Measurements from ENCODE around the gene ZMYND8.
A peak's percentile ranks its signal among the peaks of the same experiment; 100 is the strongest.
"Not testable (repeated sequence)": the region's sequence is repeated elsewhere in the genome, so short reads cannot be mapped to it uniquely, and the experiment has no call there.

ZMYND8 gene

DNA sequence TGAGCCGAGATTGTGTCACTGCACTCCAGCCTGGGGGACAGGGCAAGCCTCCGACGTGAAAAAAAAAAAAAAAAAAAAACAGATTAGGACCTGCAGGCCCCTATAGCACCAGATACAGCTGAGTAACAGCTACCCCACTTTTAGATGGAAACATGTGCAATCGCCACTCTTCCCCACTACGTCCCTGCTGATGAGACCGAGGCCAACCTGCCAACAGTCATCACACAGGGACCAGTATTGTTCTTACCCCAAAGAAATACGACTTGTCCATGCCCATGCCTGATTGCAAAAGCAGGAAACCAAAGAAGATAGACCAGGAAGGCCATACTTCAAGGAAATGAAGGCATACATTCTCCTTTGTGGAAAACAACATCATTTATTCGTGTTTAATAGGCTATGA is 45.8 kb downstream of the ZMYND8 start:
- no peak for DNase-seq (ENCODE audit: low read depth in 2 of 2)

DNA sequence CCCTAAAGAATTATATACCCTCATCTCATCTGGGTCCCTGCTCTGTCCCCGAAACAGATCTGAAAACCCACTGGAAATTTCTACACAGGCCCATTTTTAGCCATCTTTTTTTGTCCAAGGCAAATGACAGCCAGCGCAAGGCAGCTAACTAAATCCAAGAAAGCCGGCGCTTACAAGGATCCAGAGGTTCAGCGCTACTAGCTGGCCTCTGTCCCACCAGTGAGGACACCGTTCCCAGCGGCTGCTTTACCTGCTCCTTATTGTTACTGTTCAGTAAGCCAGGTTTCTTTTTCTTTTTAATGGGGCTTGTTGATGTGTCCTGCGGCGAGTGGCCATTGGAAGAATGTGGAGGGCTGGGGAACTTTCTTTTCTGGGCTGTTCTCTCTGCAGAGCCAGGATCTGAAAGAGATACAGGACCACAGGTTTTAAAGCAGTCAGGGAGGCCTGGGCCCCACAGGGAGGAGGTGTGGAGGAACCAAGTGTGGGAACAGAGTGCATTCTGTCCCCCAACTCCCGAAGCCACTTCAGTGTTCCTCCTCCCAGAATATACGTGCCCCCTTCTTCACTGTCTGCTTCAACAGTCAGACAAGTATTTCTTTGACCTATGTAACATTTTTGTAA is 46.6 kb downstream of the ZMYND8 start:
- no peak for DNase-seq (ENCODE audit: low read depth in 2 of 2)

DNA sequence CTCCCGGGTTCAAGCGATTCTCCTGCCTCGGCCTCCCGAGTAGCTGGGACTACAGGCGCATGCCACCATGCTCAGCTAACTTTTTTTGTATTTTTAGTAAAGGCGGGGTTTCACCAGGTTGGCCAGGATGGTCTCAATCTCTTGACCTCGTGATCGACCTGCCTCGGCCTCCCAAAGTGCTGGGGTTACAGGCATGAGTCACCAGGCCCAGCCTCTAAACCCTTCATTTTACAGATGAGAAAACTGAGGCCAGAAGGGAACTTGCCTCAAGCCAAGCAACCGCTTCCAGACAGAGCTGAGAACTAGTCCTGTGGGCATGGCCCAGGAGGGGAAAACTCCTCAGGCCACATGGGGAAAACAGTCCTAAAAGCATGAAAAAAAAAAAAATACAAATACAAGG is 47.1 kb downstream of the ZMYND8 start:
- no peak for DNase-seq (ENCODE audit: low read depth in 2 of 2)

DNA sequence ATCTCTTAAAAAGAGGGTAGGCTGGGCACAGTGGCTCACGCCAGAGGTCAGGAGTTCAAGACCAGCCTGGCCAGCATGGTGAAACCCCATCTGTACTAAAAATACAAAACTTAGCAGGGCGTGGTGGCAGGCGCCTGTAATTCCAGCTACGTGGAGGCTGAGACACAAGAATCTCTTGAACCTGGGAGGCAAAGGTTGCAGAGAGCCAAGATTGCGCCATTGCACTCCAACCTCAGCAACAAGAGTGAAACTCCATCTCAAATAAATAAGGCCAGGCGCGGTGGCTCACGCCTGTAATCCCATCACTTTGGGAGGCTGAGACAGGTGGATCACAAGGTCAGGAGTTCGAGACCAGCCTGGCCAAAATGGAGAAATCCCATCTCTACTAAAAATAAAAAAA is 48.9 kb downstream of the ZMYND8 start:
- not testable (repeated sequence) for DNase-seq (ENCODE audit: low read depth in 2 of 2)

DNA sequence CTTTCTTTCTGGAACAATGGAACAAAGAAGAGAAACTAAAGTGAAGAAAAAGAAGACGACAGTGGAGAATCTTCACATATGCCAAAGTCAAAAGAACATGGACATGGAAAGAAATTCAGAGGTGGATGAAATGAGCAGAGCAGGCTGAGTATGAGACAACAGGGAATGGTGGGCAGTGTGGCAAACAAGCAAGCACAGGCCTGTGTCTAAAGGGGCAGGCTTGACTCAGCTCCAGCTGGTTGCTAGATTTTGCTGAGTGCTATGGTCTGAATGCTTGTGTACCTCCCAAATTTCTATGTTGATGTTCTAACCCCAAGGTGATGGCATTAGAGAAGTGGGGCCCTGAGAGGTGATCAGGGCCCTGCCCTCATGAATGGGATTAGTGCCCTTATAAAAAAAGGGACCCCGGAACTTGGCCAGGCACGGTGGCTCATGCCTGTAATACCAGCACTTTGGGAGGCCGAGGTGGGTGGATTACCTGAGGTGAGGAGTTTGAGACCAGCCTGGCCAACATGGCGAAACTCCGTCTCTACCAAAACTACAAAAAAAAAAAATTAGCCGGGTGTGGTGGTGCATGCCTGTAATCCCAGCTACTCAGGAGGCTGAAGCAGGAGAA is 49.6 kb downstream of the ZMYND8 start:
- no peak for DNase-seq (ENCODE audit: low read depth in 2 of 2)

DNA sequence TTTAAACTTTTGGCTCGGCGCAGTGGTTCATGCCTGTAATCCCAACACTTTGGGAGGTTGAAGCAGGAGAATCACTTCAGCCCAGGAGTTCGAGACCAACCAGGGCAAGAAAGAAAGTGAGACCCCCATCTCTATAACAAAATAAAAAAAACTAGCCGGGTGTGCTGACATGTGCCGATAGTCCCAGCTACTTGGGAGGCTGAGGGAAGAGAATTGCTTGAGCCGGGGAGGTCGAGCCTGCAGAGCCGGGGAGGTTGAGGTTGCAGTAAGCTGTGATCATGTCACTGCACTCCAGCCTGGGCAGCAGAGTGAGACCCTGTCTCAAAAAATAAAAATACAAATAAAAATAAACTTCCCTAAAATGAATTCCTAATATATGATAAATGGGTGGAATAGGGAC is 50.4 kb downstream of the ZMYND8 start:
- no peak for DNase-seq (ENCODE audit: low read depth in 2 of 2)

DNA sequence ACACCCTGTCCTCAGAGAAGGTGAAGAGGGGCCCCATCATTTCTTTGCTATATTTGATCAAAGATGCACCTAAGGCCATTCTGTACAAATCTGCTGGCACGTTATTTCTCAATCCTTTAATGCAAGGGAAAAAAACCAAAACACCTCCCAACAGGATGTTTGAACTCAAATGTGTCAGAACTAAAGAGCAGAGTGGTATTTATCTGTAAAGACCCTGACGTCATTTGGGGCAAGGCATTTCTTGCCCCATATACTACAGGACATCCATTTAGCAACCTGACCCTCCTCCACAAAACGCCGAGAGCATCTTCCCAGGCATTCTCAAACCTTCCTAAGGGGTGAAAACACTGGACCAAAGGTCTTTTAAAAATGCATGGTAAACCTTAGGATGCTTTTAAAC is 50.8 kb downstream of the ZMYND8 start:
- DNase-seq (ENCODE audit: low read depth in 2 of 2) = no peak

DNA sequence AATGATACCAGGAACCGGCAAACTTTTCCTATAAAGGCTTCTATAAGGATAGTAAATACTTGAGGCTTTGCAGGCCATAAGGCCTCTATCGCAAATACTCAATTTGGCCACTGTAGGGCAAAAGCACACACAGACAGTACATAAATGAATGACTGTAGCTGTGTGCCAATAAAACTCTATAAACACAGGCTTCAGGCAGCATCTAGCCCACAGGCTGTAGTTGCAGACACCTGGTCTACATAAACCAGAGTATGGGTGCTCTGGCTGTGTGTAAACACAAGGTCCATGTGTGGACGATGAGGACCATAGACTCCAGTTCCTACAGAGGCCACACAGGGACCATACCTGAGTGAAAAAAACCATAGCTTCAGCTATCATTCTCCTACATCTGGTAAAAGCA is 52.2 kb downstream of the ZMYND8 start:
- no peak for DNase-seq (ENCODE audit: low read depth in 2 of 2)

DNA sequence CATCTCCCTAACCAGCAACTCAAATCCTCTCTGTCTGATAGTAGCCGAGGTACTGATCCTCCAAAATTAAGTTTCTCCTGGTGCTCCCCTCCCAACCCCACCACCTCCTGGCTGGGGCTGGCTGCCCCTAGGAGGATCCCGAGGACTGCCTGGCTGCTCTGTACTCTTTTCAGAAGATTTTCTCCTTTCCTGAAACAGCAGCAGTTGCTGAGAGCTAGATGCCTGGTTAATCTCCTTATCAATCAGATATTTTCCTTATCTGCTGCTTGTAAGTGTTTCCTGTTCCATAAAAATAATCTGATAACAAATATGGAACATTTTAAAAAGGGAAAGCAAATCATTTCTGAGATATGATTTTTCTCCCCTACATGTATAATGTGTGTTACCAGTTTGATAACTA is 52.8 kb downstream of the ZMYND8 start:
- DNase-seq (ENCODE audit: low read depth in 2 of 2) = no peak

DNA sequence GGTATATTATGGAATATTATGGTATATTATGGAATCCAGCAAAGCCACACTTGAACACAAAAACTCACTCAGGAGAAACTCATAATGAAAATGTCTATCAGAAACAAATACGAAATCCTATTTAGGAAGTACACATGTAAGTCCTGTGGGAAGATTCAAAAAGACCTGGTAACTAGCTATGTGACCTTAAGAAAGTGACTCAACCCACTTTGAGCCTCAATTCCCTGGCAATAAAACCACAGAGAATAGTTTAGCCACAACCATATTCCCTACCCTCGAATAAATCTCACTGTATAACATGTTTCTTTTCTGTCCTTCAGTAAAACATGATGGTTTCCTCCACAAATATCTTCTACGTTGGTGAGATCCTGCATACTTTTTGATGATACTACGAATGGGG is 56.4 kb downstream of the ZMYND8 start:
- DNase-seq (ENCODE audit: low read depth in 2 of 2) = peak in 1 of 2 experiments; percentile 21

DNA sequence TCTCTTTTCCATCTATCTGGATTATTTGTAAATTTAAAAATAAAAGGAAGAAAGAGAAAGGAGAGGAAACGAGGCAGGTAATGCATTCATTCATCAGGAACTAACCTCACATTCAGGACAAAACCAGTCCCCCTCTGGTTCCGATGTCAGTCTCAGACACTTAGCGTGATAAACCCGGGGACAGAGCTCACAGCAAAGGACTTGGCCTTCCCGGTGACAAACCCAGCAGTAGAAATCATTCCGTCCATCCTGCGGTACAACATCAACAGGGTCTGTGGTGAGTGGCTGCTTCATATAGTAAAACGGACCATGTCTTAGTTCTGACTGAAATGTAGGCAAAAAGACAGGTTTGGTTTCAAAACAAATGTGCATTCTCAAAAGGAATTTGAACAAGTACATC is 57.9 kb downstream of the ZMYND8 start:
- DNase-seq (ENCODE audit: low read depth in 2 of 2) = no peak

DNA sequence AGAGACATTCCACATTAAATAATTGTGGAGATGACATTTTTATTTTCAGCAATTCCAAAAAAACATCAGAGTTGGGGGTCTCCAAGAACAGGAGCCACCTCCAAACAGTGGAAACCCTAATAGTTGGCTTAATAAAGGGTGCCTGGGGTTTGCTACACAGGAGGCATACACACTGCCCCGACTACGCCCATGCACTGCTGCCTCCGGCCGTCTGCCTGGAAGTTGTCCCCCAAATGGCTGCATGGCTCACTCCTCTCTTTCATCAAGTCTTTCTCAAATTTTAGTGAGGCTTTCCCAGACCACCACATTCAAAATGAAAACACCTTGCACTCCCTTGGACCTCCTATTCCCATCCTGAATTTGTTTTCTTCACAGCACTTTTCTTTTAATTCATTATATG is 58.8 kb downstream of the ZMYND8 start:
- no peak for DNase-seq (ENCODE audit: low read depth in 2 of 2)

DNA sequence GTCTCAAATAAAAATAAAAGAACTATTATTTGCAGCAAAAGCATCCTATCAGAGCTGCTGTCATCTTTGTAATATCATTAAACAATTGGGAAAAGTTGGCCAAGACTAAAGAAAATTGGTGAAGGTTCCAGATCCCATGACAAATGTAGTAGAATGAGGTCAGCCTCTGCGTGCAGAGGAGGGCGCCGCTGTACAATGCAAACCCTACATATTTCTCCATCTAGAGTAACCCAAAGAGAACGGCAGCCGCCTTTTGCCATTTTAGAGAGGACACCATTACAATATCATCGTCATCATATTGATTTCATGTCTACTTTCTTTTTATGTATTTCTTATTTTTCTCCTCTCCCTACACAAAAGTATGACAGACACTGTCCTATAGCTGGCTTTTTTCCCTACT is 59.5 kb downstream of the ZMYND8 start:
- DNase-seq (ENCODE audit: low read depth in 2 of 2) = no peak

DNA sequence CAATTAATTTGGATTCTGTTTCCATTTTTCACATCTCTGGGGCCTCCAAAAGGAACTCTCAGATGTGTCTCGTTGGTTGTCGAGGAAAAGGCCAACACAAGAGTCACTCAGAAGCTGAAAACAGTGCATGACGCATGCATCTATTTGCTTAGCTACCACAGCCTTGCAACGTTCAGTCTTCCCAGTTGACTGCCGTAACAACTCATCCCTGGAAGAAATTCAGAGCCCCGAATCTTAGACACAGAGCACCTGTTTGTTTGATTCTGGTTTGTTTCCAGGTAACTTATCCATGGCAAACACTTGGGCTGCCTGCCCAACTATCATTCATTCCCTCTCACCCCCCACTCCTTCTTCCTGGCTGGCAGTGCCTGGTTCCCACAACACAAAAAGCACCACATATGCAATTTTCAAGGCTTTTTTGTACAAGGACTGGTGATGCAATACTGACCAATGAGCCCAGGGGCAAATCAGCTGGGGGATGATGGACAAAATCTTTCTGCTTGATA is 60.5 kb downstream of the ZMYND8 start:
- DNase-seq (ENCODE audit: low read depth in 2 of 2) = no peak

DNA sequence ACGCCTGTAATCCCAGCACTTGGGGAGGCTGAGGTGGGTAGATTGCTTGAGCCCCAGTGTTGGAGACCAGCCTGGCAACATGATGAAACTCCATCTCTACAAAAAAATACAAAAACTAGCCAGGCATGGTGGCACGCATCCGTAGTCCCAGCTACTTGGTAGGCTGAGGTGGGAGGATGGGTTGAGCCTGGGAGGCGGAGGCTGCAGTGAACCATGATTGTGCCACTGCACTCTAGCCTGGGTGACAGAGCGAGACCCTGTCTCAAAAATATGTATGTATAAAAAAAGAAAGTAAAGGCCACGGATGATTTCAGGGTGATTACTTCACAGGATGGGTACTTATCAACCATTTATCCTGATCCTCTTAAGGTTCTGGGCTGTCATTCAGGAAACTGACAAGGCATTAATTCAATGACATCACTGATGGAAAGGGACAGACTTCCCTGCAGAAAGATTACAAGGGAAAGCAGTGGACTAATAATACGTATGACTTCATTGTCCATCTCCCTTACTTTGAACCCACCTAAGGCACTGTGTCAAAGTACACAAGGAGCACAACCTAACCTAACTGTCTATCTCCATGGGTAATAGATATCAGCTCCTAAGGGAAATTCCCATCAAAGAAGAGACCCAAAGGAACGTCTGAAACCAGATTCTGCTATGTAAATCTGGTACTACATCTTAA is 61.2 kb downstream of the ZMYND8 start:
- DNase-seq (ENCODE audit: low read depth in 2 of 2) = no peak

DNA sequence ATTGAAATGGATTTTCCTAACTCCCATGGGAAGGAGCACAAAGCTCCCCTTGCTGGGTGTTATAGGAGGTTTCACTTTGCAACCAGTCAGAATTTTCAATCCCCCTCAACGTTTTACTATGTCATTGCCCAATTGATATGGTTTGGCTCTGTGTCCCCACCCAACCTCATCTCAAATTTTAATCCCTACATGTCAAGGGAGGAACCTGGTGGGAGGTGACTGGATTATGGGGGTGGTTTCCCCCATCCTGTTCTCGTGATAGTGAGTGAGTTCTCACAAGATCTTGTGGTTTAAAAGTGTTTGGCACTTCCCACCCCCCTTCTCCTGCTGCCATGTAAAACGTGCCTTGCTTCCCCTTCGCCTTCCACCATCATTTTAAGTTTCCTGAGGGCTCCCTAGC is 62.9 kb downstream of the ZMYND8 start:
- DNase-seq (ENCODE audit: low read depth in 2 of 2) = no peak

DNA sequence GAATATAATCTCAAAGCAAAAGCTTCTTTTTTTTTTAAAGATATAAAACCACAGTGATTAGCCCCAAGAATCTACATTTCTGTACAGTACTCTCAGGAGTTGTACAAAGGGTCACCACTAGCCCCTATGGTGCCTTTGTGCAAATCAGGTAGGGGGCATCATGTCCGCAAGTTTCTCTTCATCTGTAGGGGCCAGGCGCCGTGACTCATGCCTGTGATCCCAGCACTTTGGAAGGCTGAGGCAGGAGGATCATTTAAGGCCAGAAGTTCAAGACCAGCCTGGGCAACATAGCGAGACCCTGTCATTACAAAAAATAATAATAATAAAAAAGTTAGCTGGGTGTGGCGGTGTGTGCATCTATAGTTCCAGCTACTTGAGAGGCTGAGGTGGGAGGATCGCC is 63.9 kb downstream of the ZMYND8 start:
- no peak for DNase-seq (ENCODE audit: low read depth in 2 of 2)

DNA sequence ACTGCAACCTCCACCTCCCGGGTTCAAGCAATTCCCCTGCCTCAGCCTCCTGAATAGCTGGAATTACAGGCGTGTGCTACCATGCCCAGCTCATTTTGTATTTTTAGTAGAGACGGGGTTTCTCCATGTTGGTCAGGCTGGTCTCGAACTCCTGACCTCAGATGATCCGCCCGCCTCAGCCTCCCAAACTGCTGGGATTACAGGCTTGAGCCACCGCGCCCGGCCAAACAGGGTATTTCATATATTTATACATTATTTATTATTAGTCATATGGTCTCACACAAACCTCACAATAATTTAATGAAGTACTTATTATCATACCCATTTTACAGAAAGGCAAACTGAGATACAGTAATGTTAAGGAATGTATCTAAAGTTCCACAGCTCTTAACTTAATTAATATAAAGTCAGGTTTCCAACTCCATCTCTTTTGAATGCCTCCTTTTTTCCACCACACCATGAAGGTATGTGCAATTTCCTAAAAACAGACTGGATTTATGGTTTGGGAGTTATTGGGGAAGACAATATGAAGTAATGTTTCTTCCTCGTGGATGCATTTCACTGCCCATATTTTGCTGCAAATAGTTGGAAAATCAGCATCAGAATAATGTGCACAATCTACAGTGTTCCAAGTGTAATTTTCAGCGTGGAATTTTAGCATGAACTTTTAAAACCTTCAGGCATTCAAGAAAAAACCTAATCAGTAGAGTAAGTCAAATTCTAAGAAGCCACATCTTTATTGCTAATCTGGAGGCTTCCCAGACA is 65.7 kb downstream of the ZMYND8 start:
- no peak for DNase-seq (ENCODE audit: low read depth in 2 of 2)

DNA sequence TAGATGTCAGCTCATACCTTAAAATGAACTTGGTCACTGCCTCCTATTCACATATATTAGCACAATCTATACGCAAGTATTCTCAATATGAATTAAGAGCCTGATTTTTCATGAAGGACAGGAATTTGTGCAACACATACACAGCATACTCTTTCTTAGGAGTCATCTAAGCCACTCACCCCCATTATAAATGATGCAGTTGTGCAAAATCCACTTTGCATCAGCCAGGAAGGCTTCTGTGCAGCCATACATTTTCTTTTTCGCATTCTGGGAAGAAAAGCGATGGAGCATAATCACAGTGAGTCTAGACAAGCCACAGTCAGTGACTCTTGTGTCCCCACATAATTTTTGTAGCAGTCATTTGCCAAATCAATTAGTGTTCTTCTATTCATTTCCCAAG is 66.5 kb downstream of the ZMYND8 start:
- DNase-seq (ENCODE audit: low read depth in 2 of 2) = no peak

DNA sequence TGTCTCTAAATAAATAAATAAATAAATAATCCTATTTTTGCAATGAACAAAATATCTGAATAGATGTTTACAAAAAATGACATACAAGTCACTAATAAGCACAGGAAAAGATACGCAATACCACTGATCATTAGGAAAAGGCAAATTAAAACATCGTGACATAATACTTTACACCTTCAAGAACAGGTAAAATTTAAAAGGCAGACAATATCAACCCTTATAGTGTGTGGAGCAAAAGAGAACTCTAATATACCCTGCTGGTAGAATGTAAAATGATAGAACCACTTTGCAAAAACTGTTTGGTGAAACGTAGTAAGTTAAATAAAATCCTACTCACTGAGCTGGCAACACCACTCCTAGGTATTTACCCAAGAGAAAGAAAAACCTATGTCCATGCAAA is 67.4 kb downstream of the ZMYND8 start:
- no peak for DNase-seq (ENCODE audit: low read depth in 2 of 2)

DNA sequence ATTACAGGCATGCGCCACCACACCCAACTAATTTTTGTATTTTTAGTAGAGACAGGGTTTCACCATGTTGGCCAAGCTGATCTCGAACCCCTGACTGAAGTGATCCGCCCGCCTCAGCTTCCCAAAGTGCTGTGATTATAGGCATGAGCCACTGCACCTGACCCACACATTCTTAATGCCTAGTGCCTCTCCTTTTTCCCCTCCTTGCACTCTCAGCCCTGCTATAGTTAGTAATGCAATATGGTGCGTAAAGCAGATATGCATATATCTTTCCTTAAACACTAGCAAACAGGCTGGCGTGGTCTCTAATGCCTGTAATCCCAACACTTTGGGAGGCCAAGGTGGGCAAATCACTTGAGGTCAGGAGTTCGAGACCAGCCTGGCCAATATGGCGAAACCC is 68.0 kb downstream of the ZMYND8 start:
- not testable (repeated sequence) for DNase-seq (ENCODE audit: low read depth in 2 of 2)

DNA sequence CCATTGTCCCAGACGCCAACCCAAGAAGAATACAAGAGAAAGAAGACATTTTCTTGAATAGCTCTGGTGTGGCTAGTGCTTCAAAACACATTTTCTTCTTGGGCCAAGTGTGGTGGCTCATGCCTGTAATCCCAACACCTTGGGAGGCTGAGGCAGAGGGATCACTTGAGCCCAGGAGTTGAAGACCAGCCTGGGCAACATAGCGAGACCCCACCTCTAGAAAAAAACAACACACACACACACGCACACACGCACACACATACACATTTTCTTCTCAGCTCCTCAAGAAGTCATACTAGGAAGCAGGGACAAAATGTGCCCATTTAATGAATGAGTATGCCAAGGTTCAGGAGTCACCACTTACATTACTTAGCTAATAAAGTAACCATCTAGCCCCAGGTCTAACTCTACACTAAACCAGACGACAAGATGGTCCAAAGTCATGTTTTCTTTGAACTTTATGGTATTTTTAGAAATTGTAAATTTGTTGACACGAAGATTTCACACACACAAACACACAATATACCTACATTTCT is 68.8 kb downstream of the ZMYND8 start:
- no peak for DNase-seq (ENCODE audit: low read depth in 2 of 2)

Measured in fibroblast of skin of left quadriceps (primary cell).